HAP-1 (cell line): ENCODE measurements around the gene GRIN3B.

ENCODE experiments used
- DNase-seq, 2 experiments: peaks; one replicate each; pipeline ENCODE4 v3.0.0-alpha.2; 2016 to 2020; ENCODE audit warnings: low spot score in 2 of 2
- H3K27me3 ChIP-seq: fragments of 250-450 bp; sonication (Bioruptor Pico); 2 replicates; pipeline ENCODE4 v1.5.1; 2020; ENCODE audit warnings: low read depth, mild to moderate bottlenecking, moderate library complexity
- H3K36me3 ChIP-seq: fragments of 250-450 bp; sonication (Bioruptor Pico); replicated peaks from 2 replicates; pipeline ENCODE4 v1.5.1; 2020; ENCODE audit warnings: mild to moderate bottlenecking
- H3K4me1 ChIP-seq: fragments of 250-450 bp; sonication (Bioruptor Pico); 2 replicates; pipeline ENCODE4 v1.5.1; 2020; ENCODE audit warnings: mild to moderate bottlenecking
- H3K4me3 ChIP-seq: fragments of 250-450 bp; sonication (Bioruptor Pico); 2 replicates; pipeline ENCODE4 v1.5.1; 2020; ENCODE audit warnings: mild to moderate bottlenecking, moderate library complexity
- H3K9me3 ChIP-seq: fragments of 250-450 bp; sonication (Bioruptor Pico); 2 replicates; pipeline ENCODE4 v1.5.1; 2020; ENCODE audit warnings: mild to moderate bottlenecking, moderate library complexity
- in situ Hi-C: fragments of 300-500 bp; cut with MboI; formaldehyde crosslinking; loops from 3 replicates; pipeline ENCODE4 v1.14.3; 2020; ENCODE audit warnings: low sequenced_read_pairs, inconsistent platforms, mixed read lengths

Gene GRIN3B

DNA sequence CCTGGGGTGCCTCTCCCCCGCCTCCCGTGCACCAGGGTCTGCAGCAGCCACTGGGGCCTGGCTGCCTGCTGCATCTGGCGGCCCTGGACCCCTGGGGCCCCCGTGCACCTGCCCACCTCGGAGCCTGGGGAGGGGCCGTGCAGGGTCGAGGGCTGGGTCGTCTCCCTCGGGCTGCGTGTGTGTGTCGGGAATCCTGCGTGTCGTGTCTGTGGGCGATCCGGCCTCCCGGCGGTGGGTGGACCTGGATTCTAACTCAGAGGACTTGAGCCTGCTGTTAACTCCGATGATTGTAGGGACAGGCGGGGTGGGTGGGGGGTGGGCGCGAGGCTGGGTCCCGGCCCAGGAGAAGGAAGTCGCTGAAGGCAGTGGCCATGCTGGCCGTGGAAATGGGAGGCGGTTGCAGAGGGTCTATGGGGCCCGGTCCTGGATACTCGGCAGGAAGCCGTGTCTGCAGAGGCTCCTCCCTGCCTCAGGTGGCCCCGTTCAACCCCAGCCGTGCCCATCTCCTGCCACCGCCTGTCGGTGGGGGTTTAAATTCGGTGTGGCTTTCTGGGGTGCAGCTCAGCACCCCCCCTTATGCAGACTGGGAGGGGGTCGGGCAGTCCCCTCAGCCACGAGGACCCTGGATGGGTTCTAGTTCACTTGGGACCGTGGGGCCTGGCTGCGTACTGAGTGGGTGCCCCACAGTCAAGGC is 25.5 kb upstream of the GRIN3B start:
- DNase-seq: no peak
- H3K4me3 ChIP-seq: no peak overlapping the region
- in situ Hi-C loops: no loop called here
- no peaks in the 10 kb centered on the region for H3K27me3 ChIP-seq
- peaks cover 11% of the 10 kb centered on the region for H3K9me3 ChIP-seq
- peaks cover 22% of the 10 kb centered on the region for H3K36me3 ChIP-seq
- no peaks in the 10 kb centered on the region for H3K4me1 ChIP-seq

DNA sequence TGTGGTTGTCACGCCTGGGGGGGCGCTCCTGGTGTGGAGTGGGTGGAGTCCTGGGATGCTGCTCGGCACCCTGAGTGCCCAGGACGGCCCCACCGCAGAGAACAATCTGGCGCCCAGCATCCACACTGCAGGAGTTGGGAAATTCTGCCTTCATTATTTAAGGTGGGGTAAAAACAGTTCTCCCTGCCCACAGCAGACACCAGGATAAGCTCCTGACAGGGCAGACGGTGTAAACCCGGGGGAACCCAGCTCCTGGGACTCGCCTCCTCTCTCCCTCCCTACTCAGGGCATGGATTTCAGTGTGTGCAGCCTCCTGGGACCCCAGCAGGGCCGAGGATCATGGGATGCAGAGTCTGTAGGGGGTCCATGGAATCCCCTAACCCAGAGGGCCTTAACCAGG is 23.7 kb upstream of the GRIN3B start:
- H3K4me1 ChIP-seq: no peaks in the 10 kb centered on the region
- H3K4me3 ChIP-seq: no peak overlapping the region
- no peaks in the 10 kb centered on the region for H3K27me3 ChIP-seq
- in situ Hi-C loops: no loop called here
- no peak for DNase-seq
- no peaks in the 10 kb centered on the region for H3K9me3 ChIP-seq
- peaks cover 4% of the 10 kb centered on the region for H3K36me3 ChIP-seq

DNA sequence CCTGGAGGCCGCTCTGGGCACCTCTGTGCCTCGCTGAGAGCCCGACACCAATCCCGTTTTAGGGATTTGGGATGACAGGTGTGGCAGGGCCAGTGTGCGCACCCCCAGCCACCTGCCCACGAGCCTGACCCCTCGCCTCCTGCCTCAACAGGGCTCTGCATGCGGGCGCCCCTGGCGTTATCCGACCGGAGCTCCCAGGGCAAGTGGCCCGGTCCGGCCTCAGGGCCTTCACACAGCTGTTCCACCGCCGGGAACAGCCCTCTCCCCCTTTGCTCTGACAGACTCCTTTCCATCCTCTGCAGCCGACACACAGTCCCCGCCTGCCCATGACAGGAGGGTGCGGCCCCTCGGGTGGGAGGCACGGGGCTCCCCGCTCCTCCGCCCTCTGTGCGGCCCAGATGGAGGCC is 23.2 kb upstream of the GRIN3B start:
- H3K4me1 ChIP-seq: no peaks in the 10 kb centered on the region
- no peak for DNase-seq
- no peaks in the 10 kb centered on the region for H3K27me3 ChIP-seq
- H3K9me3 ChIP-seq: no peaks in the 10 kb centered on the region
- in situ Hi-C loops: no loop called here
- no peak overlapping the region for H3K4me3 ChIP-seq
- H3K36me3 ChIP-seq: no peaks in the 10 kb centered on the region

DNA sequence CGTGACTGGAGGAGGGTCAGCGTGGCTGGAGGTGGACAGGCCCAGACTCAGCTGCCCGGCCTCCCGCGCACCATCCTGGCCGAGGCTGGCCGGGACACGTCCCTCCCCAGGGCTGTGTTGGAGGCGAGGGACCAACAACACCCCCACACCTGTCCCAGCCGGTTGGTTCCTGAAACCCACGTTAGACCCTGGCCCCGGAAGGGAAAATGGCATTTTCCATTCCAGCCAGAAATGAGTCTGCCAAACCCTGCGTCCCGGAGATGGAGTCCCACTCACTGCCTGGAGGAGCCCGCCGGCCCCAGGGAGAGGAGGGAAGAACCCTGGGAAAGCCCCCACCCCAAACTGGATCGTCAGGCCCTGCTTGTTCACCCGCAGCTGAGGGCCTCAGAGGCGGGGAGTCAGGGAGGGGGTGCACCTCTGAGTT is 20.9 kb upstream of the GRIN3B start:
- Histone ChIP-seq H3K36me3 (peaks cover 2% of the 10 kb centered on the region; the same call in 1 of the 2 replicates), H3K27me3 (no peaks in the 10 kb centered on the region), H3K4me3 (no peak overlapping the region), H3K4me1 (peaks cover 9% of the 10 kb centered on the region), H3K9me3 (no peaks in the 10 kb centered on the region)
- in situ Hi-C loops: no loop called here
- DNase-seq: no peak

DNA sequence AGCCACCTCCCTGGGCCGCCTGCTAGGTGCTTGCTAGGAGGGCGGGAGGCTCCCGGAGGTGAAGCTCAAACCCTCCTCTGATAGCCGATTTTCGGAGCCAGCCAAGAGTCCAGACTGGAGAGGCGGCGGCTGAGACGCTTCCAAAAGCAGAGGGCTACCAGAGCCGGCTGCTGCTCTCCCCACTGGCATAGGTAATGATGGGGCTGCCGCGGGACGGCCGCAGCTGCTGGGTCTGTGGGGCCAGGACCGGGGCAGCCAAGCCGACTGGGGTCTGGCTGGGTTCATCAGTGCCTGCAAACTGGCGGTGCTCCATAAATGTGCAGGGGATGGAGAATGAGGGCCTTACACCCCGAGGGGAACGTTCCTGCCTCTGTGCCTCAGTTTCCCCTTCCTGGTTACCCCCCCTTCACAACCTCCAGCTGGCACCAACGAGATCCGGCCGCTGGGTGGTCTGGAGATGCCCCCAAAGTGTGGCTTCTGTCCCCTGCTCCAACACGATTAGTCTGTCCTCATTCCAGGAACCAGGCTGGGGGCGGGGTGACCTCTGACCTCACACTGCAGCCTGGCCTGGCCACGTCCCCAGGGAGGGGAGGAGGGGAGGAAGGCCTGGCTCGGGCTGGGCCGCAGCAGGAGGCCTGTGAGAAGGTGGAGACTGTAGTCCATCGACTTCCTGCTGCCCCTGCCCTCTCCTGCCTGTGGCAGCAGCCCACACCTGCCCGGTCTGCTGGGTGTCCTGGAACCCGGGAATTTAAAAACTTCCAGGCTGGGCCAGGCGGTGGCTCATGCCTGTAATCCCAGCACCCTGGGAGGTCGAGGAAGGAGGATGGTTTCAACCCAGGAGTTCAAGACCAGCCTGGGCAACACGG is 19.9 kb upstream of the GRIN3B start:
- DNase-seq: peak in 1 of 2 experiments; percentile 58
- Histone ChIP-seq H3K4me3 (no peak overlapping the region), H3K4me1 (peaks cover 9% of the 10 kb centered on the region), H3K9me3 (no peaks in the 10 kb centered on the region), H3K27me3 (no peaks in the 10 kb centered on the region), H3K36me3 (peaks cover 4% of the 10 kb centered on the region)
- in situ Hi-C loops: loop anchor here (10.0 kb wide), 1 partner anchor 206 kb away; no protein-coding TSS in a partner anchor

DNA sequence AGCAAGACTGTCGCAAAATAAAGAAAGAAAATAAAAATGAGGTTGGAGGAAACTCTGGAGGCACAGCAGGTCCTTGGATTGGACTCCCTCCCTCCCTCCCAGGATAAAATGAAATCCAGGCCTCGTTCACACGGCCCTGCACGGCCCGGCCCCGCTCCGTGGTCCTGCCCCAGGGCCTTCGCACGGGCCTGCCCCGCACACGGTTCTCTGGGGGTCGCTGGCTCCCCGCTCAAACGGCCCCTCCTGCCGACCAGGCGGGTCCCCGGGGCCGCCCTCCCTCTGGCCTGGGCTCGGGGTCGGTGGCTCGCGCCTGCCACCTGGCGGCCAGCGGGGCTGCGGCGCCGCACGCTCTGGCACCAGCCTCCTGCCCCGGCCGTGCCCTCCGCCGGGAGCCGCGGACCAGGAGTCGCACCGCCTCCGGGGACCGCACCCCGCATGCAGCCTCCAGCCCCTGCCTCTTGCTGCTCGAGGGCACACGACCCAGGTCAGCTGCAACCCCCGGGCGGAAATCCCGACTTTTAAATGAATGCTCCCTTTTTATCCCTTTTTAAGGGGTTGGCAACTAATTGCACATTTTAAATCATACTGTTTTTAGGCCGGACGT is 17.6 kb upstream of the GRIN3B start:
- in situ Hi-C loops: loop anchor here (10.0 kb wide), 1 partner anchor 208 kb away; no protein-coding TSS in a partner anchor
- peak overlapping the region; percentile 17 for H3K4me3 ChIP-seq

DNA sequence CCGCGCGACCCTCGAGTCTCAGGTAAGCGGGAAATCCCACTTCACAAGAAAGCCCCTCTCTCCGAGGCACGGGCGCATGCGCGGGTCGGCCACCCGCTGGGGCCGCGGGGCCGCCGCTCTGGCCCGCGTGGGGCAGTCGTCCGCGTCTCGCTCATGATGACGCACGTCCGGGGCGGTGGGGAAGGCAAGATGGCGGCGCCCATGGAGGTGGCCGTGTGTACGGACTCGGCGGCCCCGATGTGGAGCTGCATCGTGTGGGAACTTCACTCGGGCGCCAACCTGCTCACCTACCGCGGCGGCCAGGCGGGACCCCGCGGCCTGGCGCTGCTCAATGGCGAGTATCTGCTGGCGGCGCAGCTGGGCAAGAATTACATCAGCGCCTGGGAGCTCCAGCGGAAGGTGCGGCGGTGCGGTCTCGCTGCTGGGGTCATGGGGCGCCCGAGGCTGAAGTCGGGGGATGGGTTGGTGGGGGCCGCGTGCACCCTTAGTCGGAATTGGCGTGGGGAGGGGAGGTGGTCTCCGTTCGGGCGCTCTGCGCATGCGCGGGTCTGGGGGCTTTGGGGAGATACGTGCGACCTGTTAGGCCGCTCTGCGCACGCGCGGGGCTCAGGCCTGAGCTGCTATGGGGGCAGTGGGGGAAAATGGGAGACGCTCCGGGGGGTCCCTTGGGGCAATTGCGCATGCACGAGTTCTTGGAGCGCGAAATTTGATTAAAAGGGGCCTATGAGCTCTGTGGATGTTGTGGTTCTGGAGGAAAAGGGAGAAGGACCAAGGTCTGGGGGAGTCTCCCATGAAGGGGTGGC is 15.9 kb upstream of the GRIN3B start, which contains the start of gene WDR18:
WDR18 (plus strand) TSS at position 181 of the 803 bp plus-strand sequence; CDS start at position 190, 9 bp downstream.
- in situ Hi-C loops: loop anchor here (10.0 kb wide), 1 partner anchor 210 kb away; no protein-coding TSS in a partner anchor
- no peaks in the 10 kb centered on the region for H3K9me3 ChIP-seq
- peaks cover 9% of the 10 kb centered on the region for H3K4me1 ChIP-seq
- peak; percentile 84 to 95 for DNase-seq
- peaks cover 34% of the 10 kb centered on the region for H3K36me3 ChIP-seq
- peak within 1 kb of the TSS; percentile 97 for H3K4me3 ChIP-seq
- H3K27me3 ChIP-seq: no peaks in the 10 kb centered on the region

More for the DNA sequence above, 17.6 kb upstream of the GRIN3B start:
- Histone ChIP-seq H3K4me1 (peaks cover 9% of the 10 kb centered on the region), H3K9me3 (no peaks in the 10 kb centered on the region), H3K27me3 (no peaks in the 10 kb centered on the region), H3K36me3 (peaks cover 26% of the 10 kb centered on the region)
- peak; percentile 72 to 87 for DNase-seq

DNA sequence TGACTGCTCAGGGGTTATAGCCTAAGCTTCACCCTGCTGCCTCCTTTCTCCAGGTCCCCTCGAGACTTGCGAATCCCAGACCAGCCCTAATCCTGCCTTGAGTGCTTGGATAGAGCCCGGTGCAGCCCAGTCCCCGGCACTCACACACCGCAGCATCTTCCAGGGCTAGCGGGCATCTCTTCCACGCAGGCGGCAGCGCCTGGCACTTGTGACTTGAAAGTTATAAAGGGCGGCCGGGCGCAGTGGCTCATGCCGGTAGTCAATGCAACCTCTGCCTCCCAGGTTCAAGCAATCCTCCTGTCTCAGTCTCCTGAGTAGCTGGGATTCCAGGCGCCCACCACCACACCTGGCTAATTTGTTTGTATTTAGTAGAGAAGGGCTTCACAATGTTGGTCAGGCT is 14.1 kb upstream of the GRIN3B start:
- H3K4me1 ChIP-seq: peaks cover 9% of the 10 kb centered on the region

DNA sequence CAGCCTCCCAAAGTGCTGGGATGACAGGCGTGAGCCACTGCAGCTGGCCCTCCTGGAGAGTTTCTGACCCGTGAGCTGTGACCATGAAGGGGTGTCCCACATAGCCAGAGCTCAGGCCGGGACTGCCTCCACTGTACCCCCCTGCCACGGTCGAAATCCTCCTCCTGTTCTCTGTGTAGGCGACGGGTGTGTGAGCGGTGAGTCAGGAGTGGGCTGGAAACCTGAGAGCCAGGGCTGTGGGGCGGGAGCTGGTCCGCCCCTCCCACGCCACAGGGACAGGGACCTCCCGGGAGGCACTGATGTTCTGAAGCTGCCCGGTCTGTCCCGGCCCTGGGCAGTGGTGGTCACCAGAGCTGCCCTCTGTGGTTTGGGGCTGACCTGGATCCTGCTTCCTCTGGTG is 12.1 kb upstream of the GRIN3B start:
- Histone ChIP-seq H3K27me3 (no peaks in the 10 kb centered on the region), H3K9me3 (no peaks in the 10 kb centered on the region), H3K4me1 (peaks cover 6% of the 10 kb centered on the region), H3K36me3 (peaks cover 62% of the 10 kb centered on the region), H3K4me3 (no peak overlapping the region)
- no peak for DNase-seq
- in situ Hi-C loops: loop anchor here (5.0 to 10.0 kb wide), 2 partner anchors 66 to 213 kb away; no protein-coding TSS in a partner anchor

More for the DNA sequence above, 14.1 kb upstream of the GRIN3B start:
- Histone ChIP-seq H3K36me3 (peaks cover 51% of the 10 kb centered on the region), H3K27me3 (no peaks in the 10 kb centered on the region), H3K4me3 (no peak overlapping the region), H3K9me3 (no peaks in the 10 kb centered on the region)
- DNase-seq: no peak
- in situ Hi-C loops: loop anchor here (5.0 to 10.0 kb wide), 2 partner anchors 64 to 211 kb away; no protein-coding TSS in a partner anchor

DNA sequence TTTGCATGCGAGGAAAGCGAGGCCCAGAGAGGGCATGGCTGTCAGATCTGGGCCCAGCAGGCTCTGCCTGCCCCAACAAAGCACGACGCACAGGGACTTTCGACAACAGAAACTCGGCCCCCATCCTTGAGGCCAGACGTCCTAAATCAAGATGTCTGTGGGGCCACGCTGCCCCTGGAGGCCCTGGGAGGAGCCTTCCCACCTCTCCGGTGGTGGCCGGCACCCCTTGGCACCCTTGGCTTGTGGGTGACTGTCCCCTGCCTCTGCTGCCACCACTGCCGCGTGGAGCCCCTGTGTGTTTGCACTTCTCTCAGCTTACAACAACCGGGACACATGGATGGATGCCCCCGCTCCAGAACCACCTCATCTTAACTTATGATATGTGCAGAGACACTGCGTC is 11.7 kb upstream of the GRIN3B start:
- in situ Hi-C loops: loop anchor here (5.0 to 10.0 kb wide), 2 partner anchors 66 to 214 kb away; no protein-coding TSS in a partner anchor
- Histone ChIP-seq H3K4me1 (peaks cover 5% of the 10 kb centered on the region), H3K4me3 (no peak overlapping the region), H3K9me3 (no peaks in the 10 kb centered on the region), H3K27me3 (no peaks in the 10 kb centered on the region), H3K36me3 (peaks cover 67% of the 10 kb centered on the region)
- DNase-seq: no peak

DNA sequence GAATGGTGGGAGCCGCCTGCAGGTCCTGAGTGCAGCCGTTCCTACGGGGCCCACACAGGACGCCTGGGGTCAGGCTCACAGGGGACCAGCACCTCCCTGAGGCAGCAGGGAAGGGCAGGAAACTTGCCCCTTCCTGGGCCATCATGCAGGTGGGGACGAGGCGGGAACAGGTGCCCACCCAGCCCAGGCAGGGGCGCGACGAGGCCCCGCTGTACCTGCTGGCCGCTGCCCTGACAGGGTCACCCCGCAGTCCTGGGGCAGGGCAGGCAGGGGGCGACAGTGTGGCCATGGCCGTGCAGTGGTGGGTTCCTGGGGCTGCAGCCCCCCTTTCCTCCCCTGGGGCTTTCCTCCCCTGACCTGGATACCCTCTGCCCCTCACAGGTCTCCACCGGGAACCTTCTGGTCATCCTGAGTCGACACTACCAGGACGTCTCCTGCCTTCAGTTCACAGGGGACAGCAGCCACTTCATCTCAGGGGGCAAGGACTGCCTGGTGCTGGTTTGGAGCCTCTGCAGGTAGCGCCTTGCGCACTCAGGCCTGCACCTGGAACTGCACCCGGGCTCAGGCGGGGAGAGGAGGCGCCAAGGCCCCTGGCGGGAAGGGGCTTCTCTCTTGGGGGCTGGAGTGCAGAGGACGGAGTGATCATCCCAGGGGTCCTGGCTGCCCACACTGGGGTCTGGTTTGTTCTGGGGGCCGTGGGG is 10.7 kb upstream of the GRIN3B start:
- in situ Hi-C loops: loop anchor here (5.0 to 10.0 kb wide), 2 partner anchors 67 to 215 kb away; no protein-coding TSS in a partner anchor
- Histone ChIP-seq H3K36me3 (peaks cover 74% of the 10 kb centered on the region), H3K9me3 (no peaks in the 10 kb centered on the region), H3K4me3 (no peak overlapping the region), H3K4me1 (no peaks in the 10 kb centered on the region), H3K27me3 (no peaks in the 10 kb centered on the region)
- DNase-seq: no peak

DNA sequence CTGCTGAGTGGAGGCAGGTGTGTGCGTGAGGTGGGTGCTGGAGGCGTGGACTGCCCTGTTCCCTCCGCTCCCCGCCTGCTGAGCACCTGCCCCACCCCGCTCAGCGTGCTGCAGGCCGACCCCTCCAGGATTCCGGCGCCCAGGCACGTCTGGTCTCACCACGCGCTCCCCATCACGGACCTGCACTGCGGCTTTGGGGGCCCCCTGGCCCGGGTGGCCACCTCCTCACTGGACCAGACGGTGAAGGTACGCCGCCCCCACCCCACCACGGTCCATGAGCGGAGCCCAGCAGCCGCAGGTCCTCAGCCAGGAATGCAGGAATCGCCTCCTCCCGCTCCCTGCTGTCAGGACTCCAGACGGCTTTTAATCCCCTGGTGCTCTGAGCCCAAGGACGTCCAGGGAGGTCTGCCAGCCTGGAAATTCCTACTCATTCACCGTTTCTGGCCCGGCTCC is 10.1 kb upstream of the GRIN3B start:
- no peak overlapping the region for H3K4me3 ChIP-seq
- H3K36me3 ChIP-seq: peaks cover 75% of the 10 kb centered on the region
- no peaks in the 10 kb centered on the region for H3K9me3 ChIP-seq
- DNase-seq: no peak
- no peaks in the 10 kb centered on the region for H3K4me1 ChIP-seq
- in situ Hi-C loops: no loop called here
- no peaks in the 10 kb centered on the region for H3K27me3 ChIP-seq
